ENCODE measurements around the gene TLR2. TPM values are rescaled to one million over a fixed set of nuclear protein-coding genes. Genes with fewer than 3 reads are reported as not detected.

Gene TLR2
- total RNA-seq, 4 donors from 2014 or later, result 0.40 to 17.6 (median 9.1) TPM

- H3K36me3 ChIP-seq, result peaks cover 0 to 8% (median 0%) of the 10 kb centered on the region in 4 donors
- intact Hi-C loops (cut with DNase I; ENCODE audit: low total_unique reads) (no loop called here), in situ Hi-C loops (cut with MboI; ENCODE audit: low pct_ligation_motif_present in 1 of 4, low pct_unique_long_range_greater_than_20kb in 1 of 4, low sequenced_read_pairs in 3 of 4) (no loop called here)
- WGBS, 2 donors (ENCODE audit: low coverage in 1 of 2), result 14 to 24% methylated on average over 1 to 8 of the region's 9 CpGs
- no peak for DNase-seq
- H3K4me1 ChIP-seq, result peaks cover 0 to 17% (median 14%) of the 10 kb centered on the region in 4 donors
- H3K9me3 ChIP-seq, result peaks cover 13 to 15% of the 10 kb centered on the region in 2 donors
- H3K4me3 ChIP-seq, result peak overlapping the region in 3 of 4 donors; percentile 49 to 80 (median 53)
- H3K27ac ChIP-seq, result peak overlapping the region in 1 of 4 donors; percentile 56
- no peak for TF ChIP-seq CTCF (IDR thresholded peaks at IDR 0.05)
- TF ChIP-seq POLR2AphosphoS5 (IDR thresholded peaks at IDR 0.05), result no peak
- TF ChIP-seq POLR2A (IDR thresholded peaks at IDR 0.05), result no peak
- no peak for TF ChIP-seq EP300 (IDR thresholded peaks at IDR 0.05; ENCODE audit: low read depth)
- peaks cover 27% of the 10 kb centered on the region for H3K27me3 ChIP-seq
Measured at GRCh38 chr4:153684971-153685371, 891 bp downstream of the TLR2 start.

GRCh38 chr4:153704522-153704921, 20.4 kb downstream of the TLR2 start:
- Histone ChIP-seq H3K4me1 (no peaks in the 10 kb centered on the region), H3K36me3 (no peaks in the 10 kb centered on the region), H3K9me3 (no peaks in the 10 kb centered on the region), H3K27ac (no peak overlapping the region), H3K4me3 (no peak overlapping the region), H3K27me3 (no peaks in the 10 kb centered on the region)
- intact Hi-C loops (cut with DNase I; ENCODE audit: low total_unique reads) (no loop called here), in situ Hi-C loops (cut with MboI; ENCODE audit: low pct_ligation_motif_present in 1 of 4, low pct_unique_long_range_greater_than_20kb in 1 of 4, low sequenced_read_pairs in 3 of 4) (no loop called here)
- TF ChIP-seq CTCF (IDR thresholded peaks at IDR 0.05) (no peak), EP300 (IDR thresholded peaks at IDR 0.05; ENCODE audit: low read depth) (no peak), POLR2AphosphoS5 (IDR thresholded peaks at IDR 0.05) (no peak), POLR2A (IDR thresholded peaks at IDR 0.05) (no peak)
- 86 to 100% methylated on average over 1 to 7 of the region's 7 CpGs for WGBS, 2 donors (ENCODE audit: low coverage in 1 of 2)
- DNase-seq, result no peak

GRCh38 chr4:153705743-153706468, 21.8 kb downstream of the TLR2 start:
- H3K4me3 ChIP-seq, result no peak overlapping the region
- intact Hi-C loops (cut with DNase I; ENCODE audit: low total_unique reads), result no loop called here
- H3K9me3 ChIP-seq, result no peaks in the 10 kb centered on the region
- in situ Hi-C loops (cut with MboI; ENCODE audit: low pct_ligation_motif_present in 1 of 4, low pct_unique_long_range_greater_than_20kb in 1 of 4, low sequenced_read_pairs in 3 of 4), result no loop called here
- H3K27me3 ChIP-seq, result no peaks in the 10 kb centered on the region
- no peaks in the 10 kb centered on the region for H3K36me3 ChIP-seq
- TF ChIP-seq POLR2AphosphoS5 (IDR thresholded peaks at IDR 0.05) (no peak), CTCF (IDR thresholded peaks at IDR 0.05) (no peak), EP300 (IDR thresholded peaks at IDR 0.05; ENCODE audit: low read depth) (no peak), POLR2A (IDR thresholded peaks at IDR 0.05) (no peak)
- no peak overlapping the region for H3K27ac ChIP-seq
- no peaks in the 10 kb centered on the region for H3K4me1 ChIP-seq
- 71 to 72% methylated on average over 2 of the region's 2 CpGs for WGBS, 2 donors (ENCODE audit: low coverage in 1 of 2)
- DNase-seq, result no peak

DNA sequence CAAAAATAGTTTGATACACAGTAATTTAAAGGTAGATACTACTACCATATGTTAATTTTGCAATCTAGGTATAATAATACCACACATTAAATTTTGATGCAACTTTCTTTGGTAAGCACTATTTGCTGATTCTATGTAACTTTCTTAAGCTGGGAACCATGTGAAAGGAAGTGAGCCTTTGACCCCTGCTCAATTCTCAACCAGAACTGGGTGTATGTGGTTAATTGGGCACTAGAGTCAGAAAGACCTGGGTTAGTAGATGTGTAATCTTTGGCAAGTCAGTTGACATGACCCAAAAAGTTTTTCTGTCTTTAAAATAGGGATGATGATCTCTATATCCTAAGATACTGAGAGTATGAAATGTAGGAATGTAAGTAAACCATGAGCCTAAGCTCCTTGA, 22.4 kb downstream of the TLR2 start:
- intact Hi-C loops (cut with DNase I; ENCODE audit: low total_unique reads), result no loop called here
- H3K4me3 ChIP-seq, result no peak overlapping the region
- H3K4me1 ChIP-seq, result no peaks in the 10 kb centered on the region
- H3K9me3 ChIP-seq, result no peaks in the 10 kb centered on the region
- no peak overlapping the region for H3K27ac ChIP-seq
- in situ Hi-C loops (cut with MboI; ENCODE audit: low pct_ligation_motif_present in 1 of 4, low pct_unique_long_range_greater_than_20kb in 1 of 4, low sequenced_read_pairs in 3 of 4), result no loop called here
- no peak for DNase-seq
- no peak for TF ChIP-seq POLR2A (IDR thresholded peaks at IDR 0.05)
- no peaks in the 10 kb centered on the region for H3K27me3 ChIP-seq
- H3K36me3 ChIP-seq, result no peaks in the 10 kb centered on the region

DNA sequence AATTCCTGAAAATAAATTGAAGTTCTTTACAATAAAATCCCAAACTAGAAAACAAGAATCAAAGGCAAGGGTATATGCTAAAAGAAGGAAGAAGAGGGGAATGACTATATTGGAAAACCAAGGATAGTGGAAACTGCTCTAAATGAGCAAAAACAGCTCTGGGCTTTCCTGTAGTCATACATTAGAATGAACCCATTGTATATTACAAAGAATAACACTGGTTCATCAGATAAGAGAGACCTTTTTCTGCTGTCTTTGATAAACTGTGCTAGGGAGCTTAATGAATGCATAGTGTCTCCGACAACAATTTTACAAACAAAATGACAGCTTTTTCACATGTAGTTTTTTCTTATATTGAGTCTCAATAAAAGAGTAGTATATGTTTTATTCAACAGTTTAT, 26.6 kb downstream of the TLR2 start:
- no peak overlapping the region for H3K27ac ChIP-seq
- TF ChIP-seq CTCF (IDR thresholded peaks at IDR 0.05), result no peak
- no peak for TF ChIP-seq POLR2A (IDR thresholded peaks at IDR 0.05)
- WGBS, 2 donors (ENCODE audit: low coverage in 1 of 2), result 82 to 91% methylated on average over 1 of the region's 1 CpG

More for the DNA sequence above, 26.6 kb downstream of the TLR2 start:
- intact Hi-C loops (cut with DNase I; ENCODE audit: low total_unique reads) (no loop called here), in situ Hi-C loops (cut with MboI; ENCODE audit: low pct_ligation_motif_present in 1 of 4, low pct_unique_long_range_greater_than_20kb in 1 of 4, low sequenced_read_pairs in 3 of 4) (no loop called here)
- no peak for DNase-seq
- Histone ChIP-seq H3K4me1 (no peaks in the 10 kb centered on the region), H3K27me3 (no peaks in the 10 kb centered on the region), H3K9me3 (no peaks in the 10 kb centered on the region), H3K4me3 (no peak overlapping the region), H3K36me3 (no peaks in the 10 kb centered on the region)
